ENCODE results near the gene TRIM27. TPM values are rescaled to one million over a fixed set of nuclear protein-coding genes. Genes with fewer than 3 reads are reported as not detected.
A peak's percentile ranks its signal among the peaks of the same experiment; 100 is the strongest.
"Not testable (repeated sequence)": the region's sequence is repeated elsewhere in the genome, so short reads cannot be mapped to it uniquely, and the experiment has no call there.

The TRIM27 gene
- total RNA-seq: 10 to 100 TPM; 46.3 to 71.8 (median 57.7) TPM

- peak within 1 kb of the TSS; percentile 57 to 92 (median 78) for H3K4me3 ChIP-seq
- H3K4me1 ChIP-seq (replicated peaks in 1 of 2): peaks cover 6 to 13% of the 10 kb centered on the region in 2 donors
- WGBS, 10 experiments: 0 to 11% (median 0%) methylated on average over 2 to 27 of the region's 89 CpGs; no CpG with 5 or more reads in 6 of the 10 experiments
- peak; percentile 83 to 94 (median 91) for ATAC-seq (replicated peaks in 6 of 8)
- H3K27ac ChIP-seq: peak within 1 kb of the TSS; percentile 90 to 98
- in situ Hi-C loops (cut with MboI; ENCODE audit: low pct_unique_long_range_greater_than_20kb in 2 of 9, low sequenced_read_pairs in 9 of 9, unreplicated experiment in 9 of 9): no loop called here
Observed at GRCh38 chr6:28923318-28924102, at the start of gene TRIM27. TRIM27 (minus strand) TSS chr6:28923985; CDS start chr6:28923632, 353 bp downstream.

GRCh38 chr6:28970056-28970455 lies 46.3 kb upstream of the TRIM27 start:
- H3K4me1 ChIP-seq (replicated peaks in 1 of 2); in situ Hi-C loops (cut with MboI; ENCODE audit: low pct_unique_long_range_greater_than_20kb in 2 of 9, low sequenced_read_pairs in 9 of 9, unreplicated experiment in 9 of 9); ATAC-seq (replicated peaks in 6 of 8); H3K27ac ChIP-seq; H3K4me3 ChIP-seq: not testable (repeated sequence)
- 66 to 92% (median 86%) methylated on average over 2 to 16 of the region's 21 CpGs; no CpG with 5 or more reads in 4 of the 10 experiments for WGBS, 10 experiments

GRCh38 chr6:28969129-28969528 lies 45.3 kb upstream of the TRIM27 start:
- 20 to 100% (median 89%) methylated on average over 1 to 10 of the region's 15 CpGs; no CpG with 5 or more reads in 2 of the 10 experiments for WGBS, 10 experiments
- ATAC-seq (replicated peaks in 6 of 8): no peak
- Histone ChIP-seq H3K27ac (no peak overlapping the region), H3K4me3 (no peak overlapping the region), H3K4me1 (replicated peaks in 1 of 2) (no peaks in the 10 kb centered on the region)
- in situ Hi-C loops (cut with MboI; ENCODE audit: low pct_unique_long_range_greater_than_20kb in 2 of 9, low sequenced_read_pairs in 9 of 9, unreplicated experiment in 9 of 9): no loop called here

- in situ Hi-C loops (cut with MboI; ENCODE audit: low pct_unique_long_range_greater_than_20kb in 2 of 9, low sequenced_read_pairs in 9 of 9, unreplicated experiment in 9 of 9): no loop called here
- Histone ChIP-seq H3K4me1 (replicated peaks in 1 of 2) (no peaks in the 10 kb centered on the region), H3K27ac (no peak overlapping the region), H3K4me3 (no peak overlapping the region)
- 0 to 100% (median 68%) methylated on average over 1 to 3 of the region's 4 CpGs; no CpG with 5 or more reads in 2 of the 10 experiments for WGBS, 10 experiments
- ATAC-seq (replicated peaks in 6 of 8): no peak
Observed at GRCh38 chr6:28968476-28968875, 44.7 kb upstream of the TRIM27 start.

- in situ Hi-C loops (cut with MboI; ENCODE audit: low pct_unique_long_range_greater_than_20kb in 2 of 9, low sequenced_read_pairs in 9 of 9, unreplicated experiment in 9 of 9): no loop called here
- ATAC-seq (replicated peaks in 6 of 8): no peak
- Histone ChIP-seq H3K4me3 (no peak overlapping the region), H3K27ac (no peak overlapping the region), H3K4me1 (replicated peaks in 1 of 2) (no peaks in the 10 kb centered on the region)
- 50 to 93% (median 78%) methylated on average over 1 to 2 of the region's 2 CpGs for WGBS, 10 experiments
Observed at GRCh38 chr6:28965706-28966105, 41.9 kb upstream of the TRIM27 start.

GRCh38 chr6:28960846-28961500 lies 37.2 kb upstream of the TRIM27 start:
- Histone ChIP-seq H3K27ac (no peak overlapping the region), H3K4me1 (replicated peaks in 1 of 2) (no peaks in the 10 kb centered on the region), H3K4me3 (no peak overlapping the region)
- 42 to 91% (median 67%) methylated on average over 2 to 4 of the region's 4 CpGs; no CpG with 5 or more reads in 3 of the 10 experiments for WGBS, 10 experiments
- in situ Hi-C loops (cut with MboI; ENCODE audit: low pct_unique_long_range_greater_than_20kb in 2 of 9, low sequenced_read_pairs in 9 of 9, unreplicated experiment in 9 of 9): no loop called here
- no peak for ATAC-seq (replicated peaks in 6 of 8)

GRCh38 chr6:28958561-28959243 lies 34.9 kb upstream of the TRIM27 start:
- H3K4me3 ChIP-seq; H3K4me1 ChIP-seq (replicated peaks in 1 of 2); ATAC-seq (replicated peaks in 6 of 8); H3K27ac ChIP-seq; in situ Hi-C loops (cut with MboI; ENCODE audit: low pct_unique_long_range_greater_than_20kb in 2 of 9, low sequenced_read_pairs in 9 of 9, unreplicated experiment in 9 of 9): not testable (repeated sequence)
- 0 to 81% (median 56%) methylated on average over 1 to 6 of the region's 13 CpGs; no CpG with 5 or more reads in 2 of the 10 experiments for WGBS, 10 experiments

- H3K27ac ChIP-seq; H3K4me3 ChIP-seq; in situ Hi-C loops (cut with MboI; ENCODE audit: low pct_unique_long_range_greater_than_20kb in 2 of 9, low sequenced_read_pairs in 9 of 9, unreplicated experiment in 9 of 9); H3K4me1 ChIP-seq (replicated peaks in 1 of 2); ATAC-seq (replicated peaks in 6 of 8): not testable (repeated sequence)
- 60 to 88% methylated on average over 1 to 3 of the region's 24 CpGs; no CpG with 5 or more reads in 8 of the 10 experiments for WGBS, 10 experiments
Observed at GRCh38 chr6:28957795-28958314, 34.1 kb upstream of the TRIM27 start.

- in situ Hi-C loops (cut with MboI; ENCODE audit: low pct_unique_long_range_greater_than_20kb in 2 of 9, low sequenced_read_pairs in 9 of 9, unreplicated experiment in 9 of 9): no loop called here
- Histone ChIP-seq H3K4me1 (replicated peaks in 1 of 2) (peaks cover 0 to 8% of the 10 kb centered on the region in 2 donors), H3K27ac (no peak overlapping the region), H3K4me3 (no peak overlapping the region)
- 50 to 100% (median 92%) methylated on average over 2 to 3 of the region's 3 CpGs for WGBS, 10 experiments
- no peak for ATAC-seq (replicated peaks in 6 of 8)
Observed at GRCh38 chr6:28956331-28956730, 32.5 kb upstream of the TRIM27 start.

- Histone ChIP-seq H3K27ac (no peak overlapping the region), H3K4me3 (peak overlapping the region; percentile 22 to 47 (median 32)), H3K4me1 (replicated peaks in 1 of 2) (peaks cover 0 to 8% of the 10 kb centered on the region in 2 donors)
- in situ Hi-C loops (cut with MboI; ENCODE audit: low pct_unique_long_range_greater_than_20kb in 2 of 9, low sequenced_read_pairs in 9 of 9, unreplicated experiment in 9 of 9): no loop called here
- peak in 4 of 8 experiments; percentile 7 to 41 (median 30) for ATAC-seq (replicated peaks in 6 of 8)
- WGBS, 10 experiments: 0 to 8% (median 3%) methylated on average over 2 to 16 of the region's 22 CpGs; no CpG with 5 or more reads in 1 of the 10 experiments
Observed at GRCh38 chr6:28953585-28954258, 29.9 kb upstream of the TRIM27 start.

GRCh38 chr6:28953039-28953584 lies 29.3 kb upstream of the TRIM27 start:
- in situ Hi-C loops (cut with MboI; ENCODE audit: low pct_unique_long_range_greater_than_20kb in 2 of 9, low sequenced_read_pairs in 9 of 9, unreplicated experiment in 9 of 9): no loop called here
- H3K27ac ChIP-seq: no peak overlapping the region
- ATAC-seq (replicated peaks in 6 of 8): peak; percentile 64 to 87 (median 80)
- peaks cover 0 to 8% of the 10 kb centered on the region in 2 donors for H3K4me1 ChIP-seq (replicated peaks in 1 of 2)
- 4 to 37% (median 15%) methylated on average over 6 to 12 of the region's 13 CpGs for WGBS, 10 experiments
- peak overlapping the region; percentile 22 to 47 (median 32) for H3K4me3 ChIP-seq

- H3K27ac ChIP-seq; in situ Hi-C loops (cut with MboI; ENCODE audit: low pct_unique_long_range_greater_than_20kb in 2 of 9, low sequenced_read_pairs in 9 of 9, unreplicated experiment in 9 of 9); H3K4me1 ChIP-seq (replicated peaks in 1 of 2); H3K4me3 ChIP-seq; ATAC-seq (replicated peaks in 6 of 8): not testable (repeated sequence)
- 40% methylated on average over 1 of the region's 41 CpGs; no CpG with 5 or more reads in 9 of the 10 experiments for WGBS, 10 experiments
Observed at GRCh38 chr6:28949656-28950195, 25.9 kb upstream of the TRIM27 start.

Measured in motor neuron (in vitro differentiated cells).